Neural cell (in vitro differentiated cells): ENCODE measurements around the gene MBD5.

Experiments
- EP300 ChIP-seq: fragments of 450-650 bp; conservative IDR thresholded peaks from 2 replicates; pipeline ENCODE4 v1.6.1; 2014; ENCODE audit warnings: antibody characterized with exemption, mild to moderate bottlenecking, moderate library complexity; ENCODE audit not compliant: poor library complexity, severe bottlenecking
- EZH2 ChIP-seq: fragments of 200-600, 300-800 bp; shearing (Covaris generic), sonication (generic); IDR thresholded peaks from 2 replicates; pipeline ENCODE4 v1.6.1; 2014; ENCODE audit warnings: antibody characterized with exemption, low read length, borderline replicate concordance, mild to moderate bottlenecking; ENCODE audit not compliant: insufficient read depth, poor library complexity, severe bottlenecking
- MXI1 ChIP-seq: fragments of 450-650 bp; conservative IDR thresholded peaks from 2 replicates; pipeline ENCODE4 v1.6.1; 2014; ENCODE audit warnings: antibody characterized with exemption, mild to moderate bottlenecking; ENCODE audit not compliant: poor library complexity, severe bottlenecking
- RAD21 ChIP-seq: fragments of 450-650 bp; conservative IDR thresholded peaks from 2 replicates; pipeline ENCODE4 v1.6.1; 2014; ENCODE audit warnings: antibody characterized with exemption, mild to moderate bottlenecking, moderate library complexity
- REST ChIP-seq: IDR thresholded peaks from 2 replicates; pipeline ENCODE4 v1.6.1; 2012; ENCODE audit warnings: borderline replicate concordance
- TAF1 ChIP-seq: IDR thresholded peaks from 2 replicates; pipeline ENCODE4 v1.6.1; 2012; ENCODE audit warnings: low read depth
- TF ChIP-seq, protein P1 (sequence below): fragments of 450-650 bp; IDR thresholded peaks from 2 replicates; pipeline ENCODE4 v1.5.1; 2014; ENCODE audit warnings: antibody characterized with exemption, mild to moderate bottlenecking, moderate library complexity; ENCODE audit not compliant: poor library complexity, severe bottlenecking

- TF ChIP-seq, protein P1, sequence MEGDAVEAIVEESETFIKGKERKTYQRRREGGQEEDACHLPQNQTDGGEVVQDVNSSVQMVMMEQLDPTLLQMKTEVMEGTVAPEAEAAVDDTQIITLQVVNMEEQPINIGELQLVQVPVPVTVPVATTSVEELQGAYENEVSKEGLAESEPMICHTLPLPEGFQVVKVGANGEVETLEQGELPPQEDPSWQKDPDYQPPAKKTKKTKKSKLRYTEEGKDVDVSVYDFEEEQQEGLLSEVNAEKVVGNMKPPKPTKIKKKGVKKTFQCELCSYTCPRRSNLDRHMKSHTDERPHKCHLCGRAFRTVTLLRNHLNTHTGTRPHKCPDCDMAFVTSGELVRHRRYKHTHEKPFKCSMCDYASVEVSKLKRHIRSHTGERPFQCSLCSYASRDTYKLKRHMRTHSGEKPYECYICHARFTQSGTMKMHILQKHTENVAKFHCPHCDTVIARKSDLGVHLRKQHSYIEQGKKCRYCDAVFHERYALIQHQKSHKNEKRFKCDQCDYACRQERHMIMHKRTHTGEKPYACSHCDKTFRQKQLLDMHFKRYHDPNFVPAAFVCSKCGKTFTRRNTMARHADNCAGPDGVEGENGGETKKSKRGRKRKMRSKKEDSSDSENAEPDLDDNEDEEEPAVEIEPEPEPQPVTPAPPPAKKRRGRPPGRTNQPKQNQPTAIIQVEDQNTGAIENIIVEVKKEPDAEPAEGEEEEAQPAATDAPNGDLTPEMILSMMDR: no peak
- no peak for TF ChIP-seq RAD21
- no peak for TF ChIP-seq MXI1
- no peak for TF ChIP-seq REST
- no peak for TF ChIP-seq EZH2
- TF ChIP-seq TAF1: no peak
- no peak for TF ChIP-seq EP300
Measured at GRCh38 chr2:148511883-148512282, 491.0 kb downstream of the MBD5 start.
